ENCODE measurements around the gene SERPINB4. TPM values are rescaled to one million over a fixed set of nuclear protein-coding genes. Genes with fewer than 3 reads are reported as not detected.
"Not testable (repeated sequence)": the region's sequence is repeated elsewhere in the genome, so short reads cannot be mapped to it uniquely, and the experiment has no call there.

Gene SERPINB4
- 1 to 10 TPM in 1 of 4 donors, under 1 TPM in 2, not detected in 1; 0.44 to 1.1 (median 0.60) TPM for total RNA-seq

GRCh38 chr18:63644142-63644541 is at the start of gene SERPINB4:
TSS of gene SERPINB4 (minus strand) at chr18:63644256. CDS start at chr18:63643577, 679 bp downstream.
- H3K4me1 ChIP-seq; DNase-seq (ENCODE audit: low spot score in 2 of 2); H3K4me3 ChIP-seq; H3K27me3 ChIP-seq; H3K9me3 ChIP-seq; H3K36me3 ChIP-seq; H3K27ac ChIP-seq: not testable (repeated sequence)
- 64% methylated on average over 1 of the region's 2 CpGs for WGBS

GRCh38 chr18:63689064-63689463 is 45.0 kb upstream of the SERPINB4 start:
- Histone ChIP-seq H3K27me3 (no peaks in the 10 kb centered on the region), H3K4me3 (no peak overlapping the region), H3K36me3 (no peaks in the 10 kb centered on the region), H3K27ac (no peak overlapping the region), H3K4me1 (no peaks in the 10 kb centered on the region), H3K9me3 (peaks cover 5% of the 10 kb centered on the region)
- 66% methylated on average over 2 of the region's 2 CpGs for WGBS
- TF ChIP-seq POLR2A (IDR thresholded peaks at IDR 0.05) = no peak
- TF ChIP-seq POLR2AphosphoS5 (IDR thresholded peaks at IDR 0.05) = no peak
- TF ChIP-seq CTCF (IDR thresholded peaks at IDR 0.05) = no peak
- no peak for TF ChIP-seq EP300 (IDR thresholded peaks at IDR 0.05)
- no peak for DNase-seq (ENCODE audit: low spot score in 2 of 2)

GRCh38 chr18:63686871-63687270 is 42.8 kb upstream of the SERPINB4 start:
- H3K27ac ChIP-seq = no peak overlapping the region
- 54% methylated on average over 2 of the region's 2 CpGs for WGBS

GRCh38 chr18:63684718-63685117 is 40.7 kb upstream of the SERPINB4 start:
- WGBS = 89% methylated on average over 3 of the region's 3 CpGs
- no peaks in the 10 kb centered on the region for H3K9me3 ChIP-seq
- H3K27ac ChIP-seq = no peak overlapping the region
- TF ChIP-seq EP300 (IDR thresholded peaks at IDR 0.05) = no peak
- no peak for TF ChIP-seq POLR2A (IDR thresholded peaks at IDR 0.05)
- TF ChIP-seq POLR2AphosphoS5 (IDR thresholded peaks at IDR 0.05) = no peak
- TF ChIP-seq CTCF (IDR thresholded peaks at IDR 0.05) = no peak
- H3K4me1 ChIP-seq = peaks cover 6% of the 10 kb centered on the region
- H3K36me3 ChIP-seq = no peaks in the 10 kb centered on the region
- H3K27me3 ChIP-seq = no peaks in the 10 kb centered on the region
- no peak overlapping the region for H3K4me3 ChIP-seq
- no peak for DNase-seq (ENCODE audit: low spot score in 2 of 2)

More at GRCh38 chr18:63686871-63687270, 42.8 kb upstream of the SERPINB4 start:
- Histone ChIP-seq H3K4me3 (no peak overlapping the region), H3K27me3 (no peaks in the 10 kb centered on the region), H3K36me3 (no peaks in the 10 kb centered on the region), H3K4me1 (peaks cover 6% of the 10 kb centered on the region), H3K9me3 (peaks cover 5% of the 10 kb centered on the region)
- no peak for DNase-seq (ENCODE audit: low spot score in 2 of 2)
- TF ChIP-seq POLR2A (IDR thresholded peaks at IDR 0.05) (no peak), EP300 (IDR thresholded peaks at IDR 0.05) (no peak), CTCF (IDR thresholded peaks at IDR 0.05) (no peak), POLR2AphosphoS5 (IDR thresholded peaks at IDR 0.05) (no peak)

- no peak for DNase-seq (ENCODE audit: low spot score in 2 of 2)
- Histone ChIP-seq H3K4me3 (no peak overlapping the region), H3K4me1 (peaks cover 6% of the 10 kb centered on the region), H3K36me3 (no peaks in the 10 kb centered on the region), H3K27ac (no peak overlapping the region), H3K9me3 (no peaks in the 10 kb centered on the region), H3K27me3 (no peaks in the 10 kb centered on the region)
- WGBS = 76% methylated on average over 5 of the region's 5 CpGs
- no peak for TF ChIP-seq EP300 (IDR thresholded peaks at IDR 0.05)
- TF ChIP-seq POLR2A (IDR thresholded peaks at IDR 0.05) = no peak
- TF ChIP-seq POLR2AphosphoS5 (IDR thresholded peaks at IDR 0.05) = no peak
- no peak for TF ChIP-seq CTCF (IDR thresholded peaks at IDR 0.05)
These were observed 39.8 kb upstream of the SERPINB4 start for GRCh38 chr18:63683890-63684289.

- no peak overlapping the region for H3K4me3 ChIP-seq
- no peak for DNase-seq (ENCODE audit: low spot score in 2 of 2)
- no peak overlapping the region for H3K27ac ChIP-seq
- H3K36me3 ChIP-seq = no peaks in the 10 kb centered on the region
- H3K9me3 ChIP-seq = no peaks in the 10 kb centered on the region
- H3K27me3 ChIP-seq = no peaks in the 10 kb centered on the region
- peaks cover 6% of the 10 kb centered on the region for H3K4me1 ChIP-seq
- no peak for TF ChIP-seq POLR2A (IDR thresholded peaks at IDR 0.05)
- TF ChIP-seq CTCF (IDR thresholded peaks at IDR 0.05) = no peak
- TF ChIP-seq EP300 (IDR thresholded peaks at IDR 0.05) = no peak
- TF ChIP-seq POLR2AphosphoS5 (IDR thresholded peaks at IDR 0.05) = no peak
- WGBS = 35% methylated on average over 2 of the region's 2 CpGs
These were observed 39.1 kb upstream of the SERPINB4 start for GRCh38 chr18:63683152-63683551.

Measured in suprapubic skin (tissue), 4 donors.